ENCODE data around the gene TMEM132C.

TMEM132C gene

GRCh38 chr12:128418944-128419343, 152.0 kb downstream of the TMEM132C start:
- Histone ChIP-seq H3K27ac (ENCODE audit: extremely low read depth, low read depth, low read length) (no peak overlapping the region), H3K9me3 (ENCODE audit: control insufficient read depth, insufficient read depth, low read depth, low read length) (no peaks in the 10 kb centered on the region), H3K4me1 (ENCODE audit: control insufficient read depth, insufficient read depth, low read length) (no peaks in the 10 kb centered on the region), H3K4me3 (ENCODE audit: low read depth, low read length) (no peak overlapping the region), H3K36me3 (ENCODE audit: control insufficient read depth in 2 of 2, insufficient read depth in 1 of 2, low read length in 2 of 2) (no peaks in the 10 kb centered on the region)
- CTCF ChIA-PET = interaction anchor here (0.7 kb wide), 1 partner anchor 160 kb away, joined by 3 read pairs; no protein-coding TSS in a partner anchor
- TF ChIP-seq ZNF610 (tag by site-specific recombination; IDR thresholded peaks at IDR 0.05; ENCODE audit: borderline replicate concordance) (no peak), ZNF548 (tag by site-specific recombination; IDR thresholded peaks at IDR 0.05) (no peak), ZSCAN18 (tag by site-specific recombination; IDR thresholded peaks at IDR 0.05) (no peak), ZNF398 (tag by site-specific recombination; IDR thresholded peaks at IDR 0.05) (no peak), ZNF121 (tag by site-specific recombination; IDR thresholded peaks at IDR 0.05) (no peak), ZBTB44 (tag by site-specific recombination; IDR thresholded peaks at IDR 0.05) (no peak), ZNF555 (tag by site-specific recombination; conservative IDR thresholded peaks at IDR 0.05) (no peak)
- POLR2A ChIA-PET = no interaction called here

GRCh38 chr12:128420163-128420562, 153.2 kb downstream of the TMEM132C start:
- H3K4me1 ChIP-seq (ENCODE audit: control insufficient read depth, insufficient read depth, low read length) = no peaks in the 10 kb centered on the region
- no peaks in the 10 kb centered on the region for H3K9me3 ChIP-seq (ENCODE audit: control insufficient read depth, insufficient read depth, low read depth, low read length)
- POLR2A ChIA-PET = no interaction called here
- H3K27ac ChIP-seq (ENCODE audit: extremely low read depth, low read depth, low read length) = no peak overlapping the region
- H3K4me3 ChIP-seq (ENCODE audit: low read depth, low read length) = no peak overlapping the region
- TF ChIP-seq TSHZ1 (tag by site-specific recombination; IDR thresholded peaks at IDR 0.05; ENCODE audit: borderline replicate concordance) = no peak
- no peak for TF ChIP-seq PRDM10 (tag by site-specific recombination; IDR thresholded peaks at IDR 0.05)
- TF ChIP-seq ZBTB26 (tag by site-specific recombination; optimal IDR thresholded peaks at IDR 0.05) = no peak
- no peak for TF ChIP-seq ZNF350 (tag by site-specific recombination; IDR thresholded peaks at IDR 0.05)
- no peak for TF ChIP-seq TCF7L2 (IDR thresholded peaks at IDR 0.05; ENCODE audit: borderline replicate concordance, low read depth, low read length)
- no peak for TF ChIP-seq KLF8 (tag by site-specific recombination; IDR thresholded peaks at IDR 0.05)
- TF ChIP-seq HOXA7 (CRISPR knock-in tag; IDR thresholded peaks at IDR 0.05; ENCODE audit: borderline replicate concordance) = no peak
- CTCF ChIA-PET = no interaction called here
- no peaks in the 10 kb centered on the region for H3K36me3 ChIP-seq (ENCODE audit: control insufficient read depth in 2 of 2, insufficient read depth in 1 of 2, low read length in 2 of 2)

Measured in HEK293 (cell line).